GM10266 (cell line): ENCODE data around the gene LCK.
A peak's percentile ranks its signal among the peaks of the same experiment; 100 is the strongest.
"Not testable (repeated sequence)": the region's sequence is repeated elsewhere in the genome, so short reads cannot be mapped to it uniquely, and the experiment has no call there.

ENCODE experiments used
- DNase-seq: peaks from one replicate; pipeline ENCODE4 v3.0.0; 2012; ENCODE audit errors: extremely low spot score
- CTCF ChIP-seq: IDR thresholded peaks from 2 replicates; pipeline ENCODE4 v1.5.1; 2012; ENCODE audit warnings: mild to moderate bottlenecking, low read depth; ENCODE audit not compliant: control insufficient read depth, insufficient read depth; ENCODE audit errors: missing control alignments

The LCK gene

GRCh38 chr1:32291708-32292538 lies 40.9 kb downstream of the LCK start, which contains the start of gene HDAC1:
Gene HDAC1 (plus strand): TSS chr1:32292083. CDS start chr1:32292170, 87 bp downstream.
- DNase-seq, result peak; percentile 98
- TF ChIP-seq CTCF, result no peak

- not testable (repeated sequence) for DNase-seq
These were observed 47.1 kb downstream of the LCK start for GRCh38 chr1:32298211-32298610.

GRCh38 chr1:32299327-32299726 lies 48.3 kb downstream of the LCK start:
- DNase-seq, result no peak
- TF ChIP-seq CTCF, result no peak

DNA sequence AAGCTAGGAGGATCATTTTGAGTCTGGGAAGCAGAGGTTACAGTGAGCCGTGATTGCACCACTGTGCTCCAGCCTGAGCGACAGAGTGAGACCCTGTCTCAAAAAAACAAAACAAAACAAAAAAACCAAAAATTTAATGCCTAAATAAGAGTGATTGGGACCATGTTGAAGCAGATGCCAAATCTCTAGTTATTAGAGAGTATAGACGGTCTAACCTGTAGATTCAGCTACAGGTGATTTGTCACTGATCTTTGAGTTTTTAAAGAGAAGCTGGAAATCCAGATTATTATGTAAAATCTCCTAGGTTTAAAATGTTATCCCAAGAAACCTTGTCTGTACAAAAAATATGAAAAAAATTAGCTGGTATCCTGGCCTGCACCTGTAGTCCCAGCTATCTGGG lies 52.3 kb downstream of the LCK start:
- TF ChIP-seq CTCF, result no peak
- no peak for DNase-seq

DNA sequence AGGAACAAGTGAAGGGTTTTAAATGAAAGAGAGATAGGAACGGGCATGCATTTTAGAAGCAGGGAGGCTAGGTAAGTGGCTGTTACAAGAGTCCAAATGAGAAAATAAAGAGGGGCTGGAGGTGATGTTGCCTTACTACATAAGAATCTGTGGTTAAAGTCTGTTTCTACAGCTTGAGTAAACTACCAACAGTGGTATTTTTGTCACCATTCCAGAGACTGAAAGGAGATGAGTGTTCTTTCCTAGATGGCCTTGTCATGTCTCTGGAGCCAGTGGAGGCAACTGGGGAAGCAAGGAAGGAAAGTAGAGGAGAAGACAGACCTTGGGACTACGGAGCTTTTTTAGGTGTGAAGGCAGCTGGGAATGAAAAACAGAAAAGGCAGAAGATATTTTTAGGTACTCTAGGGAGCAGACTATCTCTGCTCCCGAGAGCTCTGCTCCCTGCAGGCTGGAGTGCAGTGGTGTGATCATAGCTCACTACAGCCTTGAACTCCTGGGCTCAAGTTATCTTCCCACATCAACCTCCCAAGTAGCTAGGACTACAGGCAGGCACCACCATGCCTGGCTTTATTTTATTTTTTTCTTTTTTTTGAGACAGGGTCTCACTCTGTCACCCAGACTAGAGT lies 53.0 kb downstream of the LCK start:
- no peak for DNase-seq
- no peak for TF ChIP-seq CTCF

DNA sequence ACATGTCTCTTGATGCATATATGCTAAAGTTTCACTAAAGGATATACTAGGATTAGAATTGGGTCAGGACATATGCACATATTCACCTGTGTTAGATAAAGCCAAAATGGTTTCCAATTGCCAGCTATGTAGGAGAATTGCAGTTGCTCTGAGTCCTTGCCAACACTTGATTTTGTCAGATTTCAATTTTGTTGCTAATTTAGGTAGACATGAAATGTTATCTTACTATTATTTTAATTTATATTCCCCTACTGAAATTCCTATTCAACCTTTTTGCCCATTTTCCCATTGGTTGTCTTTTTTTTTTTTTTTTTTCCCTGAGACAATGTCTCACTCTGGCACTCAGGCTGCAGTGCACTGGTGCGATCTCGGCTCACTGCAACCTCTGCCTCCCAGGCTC lies 54.2 kb downstream of the LCK start:
- DNase-seq, result no peak
- TF ChIP-seq CTCF, result no peak

- no peak for TF ChIP-seq CTCF
- no peak for DNase-seq
These were observed 56.3 kb downstream of the LCK start for GRCh38 chr1:32307324-32307723.
